NCI-H2081 treated with DMSO at 0.1 percent for 48 hours (cell line): Measurements from ENCODE around the gene HLCS.

Experiments used
- DNase-seq: peaks from one replicate; lab custom pipeline; 2025; lab: John Stamatoyannopoulos, UW

HLCS gene

DNA sequence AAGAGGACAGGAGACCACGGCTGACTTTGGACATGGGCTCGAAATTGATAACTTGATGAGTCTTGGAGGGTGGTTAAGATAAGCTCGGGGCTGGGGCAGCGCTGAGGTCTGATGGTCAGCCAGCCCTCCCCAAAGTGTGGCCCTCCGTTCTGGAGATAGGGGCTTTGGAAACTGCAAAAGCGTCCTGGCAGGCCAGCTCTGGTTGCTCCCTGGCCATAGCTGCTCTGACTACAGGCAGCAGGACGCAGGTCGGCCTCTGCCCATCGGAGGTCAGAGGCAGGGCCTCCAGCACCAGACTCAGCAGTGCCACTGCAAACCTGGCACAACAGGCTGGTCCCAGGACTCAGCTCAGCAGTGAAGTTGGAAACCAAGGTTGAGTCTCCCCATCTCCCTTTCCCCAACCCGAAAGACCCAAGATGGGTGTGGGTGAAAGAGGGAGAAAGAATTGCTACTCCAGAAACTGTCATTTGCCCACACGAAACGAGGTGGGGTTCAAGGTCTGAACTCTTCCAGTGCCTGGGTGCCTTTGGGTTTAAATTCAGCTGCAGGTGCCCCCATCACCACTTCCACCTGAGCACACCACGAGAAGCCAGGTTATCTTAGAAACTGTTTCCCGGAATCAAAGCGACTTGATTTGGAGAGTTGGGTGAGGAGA lies 262.7 kb downstream of the HLCS start:
- DNase-seq = no peak

- no peak for DNase-seq
Measured at GRCh38 chr21:36703123-36703522, 263.3 kb downstream of the HLCS start.

GRCh38 chr21:36702622-36702968 lies 263.9 kb downstream of the HLCS start:
- no peak for DNase-seq

DNA sequence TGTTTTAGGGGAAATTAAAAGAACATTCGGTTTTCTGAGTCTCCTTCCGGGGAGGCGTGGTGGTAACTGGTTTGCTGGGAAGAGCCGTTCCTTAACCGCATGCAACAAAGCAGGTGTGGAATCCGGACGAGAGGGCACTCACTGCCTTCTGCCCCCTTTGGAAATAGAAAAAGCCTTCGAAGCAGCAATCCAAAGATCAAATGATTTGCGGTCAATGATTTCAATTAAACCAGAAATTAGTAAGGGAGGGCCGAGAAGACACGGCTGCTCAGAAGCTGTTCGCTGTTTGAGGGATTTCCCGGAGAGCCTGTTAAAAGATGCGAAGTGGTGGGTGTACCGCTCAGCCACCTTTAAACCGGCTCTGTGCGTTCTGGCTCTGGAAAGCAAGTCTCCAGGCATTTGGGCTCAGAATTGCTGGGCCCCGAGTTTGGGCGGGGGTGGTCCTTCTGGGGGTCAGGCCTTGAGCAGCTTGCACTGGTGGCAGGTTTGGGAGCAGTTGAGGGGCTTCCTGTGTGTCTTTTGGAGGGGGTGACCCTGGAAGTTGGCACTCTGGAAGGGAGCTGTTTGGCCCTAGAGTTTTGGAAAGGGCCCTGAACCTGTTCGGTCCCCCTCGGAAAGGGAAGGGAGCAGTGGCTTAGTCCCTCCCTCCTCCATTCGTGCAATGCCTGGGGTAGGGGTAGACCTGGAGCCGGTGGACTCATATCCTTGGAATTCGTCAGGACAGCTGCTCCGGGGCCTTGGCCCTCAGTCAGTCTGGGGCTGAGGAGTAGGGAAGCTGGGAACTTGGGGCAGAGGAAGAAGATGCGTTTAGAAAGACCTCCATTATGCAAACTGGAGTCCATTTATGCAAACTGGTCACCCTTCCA lies 264.5 kb downstream of the HLCS start:
- no peak for DNase-seq

DNA sequence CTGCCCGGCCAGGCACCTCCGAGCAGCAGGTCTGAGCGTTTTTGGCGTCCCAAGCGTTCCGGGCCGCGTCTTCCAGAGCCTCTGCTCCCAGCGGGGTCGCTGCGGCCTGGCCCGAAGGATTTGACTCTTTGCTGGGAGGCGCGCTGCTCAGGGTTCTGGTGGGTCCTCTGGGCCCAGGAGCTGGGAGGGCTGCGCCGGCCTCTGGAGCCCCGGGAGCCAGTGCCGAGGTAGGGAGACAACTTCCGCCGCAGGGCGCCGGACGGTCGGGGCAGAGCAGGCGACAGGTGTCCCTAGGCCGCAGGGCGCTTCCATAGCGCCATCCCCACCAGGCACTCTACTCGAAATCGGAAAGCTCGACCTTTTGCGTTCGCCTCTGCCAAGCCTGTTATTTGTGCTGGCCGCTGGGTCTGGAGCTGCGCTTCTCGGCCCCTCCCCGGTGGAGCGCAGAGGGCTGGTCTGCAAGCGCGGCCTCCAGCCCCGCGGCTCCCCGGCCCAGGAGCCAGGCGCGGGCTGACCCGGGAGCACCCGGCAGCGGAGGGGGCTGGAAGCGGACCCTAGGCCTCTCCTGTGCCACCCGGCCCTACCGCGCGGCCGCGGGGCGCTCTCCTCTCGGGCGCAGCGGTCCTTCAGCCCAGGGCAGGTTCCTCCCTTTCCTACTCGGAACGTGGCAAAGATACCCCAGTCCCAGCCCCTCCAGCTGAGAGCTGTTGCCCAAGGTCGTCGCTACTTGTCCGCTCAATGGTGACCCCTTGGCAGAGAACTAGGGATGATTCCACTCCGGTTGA lies 265.3 kb downstream of the HLCS start:
- no peak for DNase-seq
